Measurements from ENCODE around the gene KCTD4.
"Not testable (repeated sequence)": the region's sequence is repeated elsewhere in the genome, so short reads cannot be mapped to it uniquely, and the experiment has no call there.

The KCTD4 gene

DNA sequence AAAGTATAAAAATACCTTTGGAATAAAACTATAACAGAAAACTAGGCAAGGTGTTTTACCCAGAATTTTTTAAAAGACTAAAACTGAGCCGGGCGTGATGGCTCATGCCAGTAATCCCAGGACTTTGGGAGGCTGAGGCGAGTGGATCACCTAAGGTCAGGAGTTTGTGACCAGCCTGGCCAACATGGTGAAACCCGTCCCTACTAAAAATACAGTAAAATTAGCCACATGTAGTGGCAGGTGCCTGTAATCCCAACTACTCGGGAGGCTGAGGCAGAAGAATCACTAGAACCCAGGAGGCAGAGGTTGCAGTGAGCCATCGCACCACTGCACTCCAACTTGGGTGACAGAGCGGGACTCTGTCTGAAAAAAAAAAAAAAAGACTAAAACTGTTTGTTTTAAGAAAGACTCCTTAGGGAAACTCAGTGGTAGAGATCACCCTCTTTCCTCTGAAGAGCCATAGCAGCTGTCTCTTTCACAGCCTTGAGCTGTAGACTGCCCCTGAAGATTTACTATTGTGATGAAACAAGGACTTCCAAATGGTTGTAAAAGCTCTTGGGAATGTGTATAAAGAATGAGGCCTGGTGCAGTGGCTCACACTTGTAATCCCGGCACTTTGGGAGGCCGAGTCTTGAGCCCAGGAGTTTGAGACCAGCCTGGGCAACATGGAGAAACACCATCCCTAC is 14.7 kb upstream of the KCTD4 start:
- no peak for DNase-seq (ENCODE audit: low read depth, low spot score)

DNA sequence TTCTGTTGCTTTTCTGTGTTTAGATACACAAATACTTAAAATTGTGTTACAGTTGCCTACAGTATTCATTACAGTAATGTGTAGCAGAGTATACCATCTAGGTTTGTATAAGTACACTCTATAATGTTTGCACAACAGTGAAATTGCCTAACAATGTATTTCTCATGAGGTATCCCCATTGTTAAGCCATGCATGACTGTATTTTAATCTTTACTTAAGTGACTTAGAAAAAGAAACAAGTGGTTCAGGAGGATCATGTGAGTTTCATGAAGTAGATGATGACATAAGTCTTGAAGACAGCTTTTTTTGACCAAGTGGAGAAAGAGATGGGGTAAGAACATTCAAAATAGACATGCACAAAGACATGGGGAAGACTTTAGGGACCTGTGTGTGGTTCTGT is 8.4 kb upstream of the KCTD4 start:
- DNase-seq (ENCODE audit: low read depth, low spot score) = no peak

DNA sequence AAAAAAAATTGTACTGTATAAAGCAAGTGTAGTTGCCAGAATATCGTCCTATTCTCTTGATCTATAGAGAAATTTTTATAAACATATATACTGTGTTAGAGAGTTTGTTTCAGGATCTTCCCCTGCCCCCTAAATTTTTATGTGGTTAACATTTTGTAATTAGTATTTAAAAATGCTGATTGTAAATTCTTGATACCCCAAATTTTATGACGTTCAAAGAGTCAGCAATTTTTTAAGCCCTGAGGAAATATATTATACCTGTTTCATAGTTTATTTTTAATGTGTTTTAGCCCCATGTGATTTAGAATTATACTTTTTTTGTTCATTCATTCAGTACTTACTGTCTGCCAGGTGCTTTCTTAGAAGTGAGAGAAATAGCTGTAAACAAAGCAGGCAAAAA is 7.3 kb upstream of the KCTD4 start:
- no peak for DNase-seq (ENCODE audit: low read depth, low spot score)

DNA sequence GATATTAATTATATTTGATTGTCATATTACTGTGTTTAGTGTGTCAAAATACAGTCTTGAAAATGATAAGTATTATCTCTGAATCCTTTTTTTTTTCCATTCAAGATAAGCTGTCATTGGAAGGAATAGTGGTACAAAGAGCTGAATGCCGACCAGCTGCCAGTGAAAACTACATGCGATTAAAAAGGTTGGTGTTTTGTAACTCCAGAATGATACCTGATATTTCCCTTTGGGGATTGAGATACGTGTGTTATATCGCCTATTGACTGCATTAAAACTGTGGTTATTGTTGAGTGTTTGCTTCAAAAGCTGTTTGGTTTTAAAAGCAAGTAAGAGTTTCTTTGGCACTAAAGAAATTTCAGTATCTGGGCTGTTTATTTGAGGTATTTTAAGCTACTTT is 6.5 kb upstream of the KCTD4 start:
- DNase-seq (ENCODE audit: low read depth, low spot score) = no peak

DNA sequence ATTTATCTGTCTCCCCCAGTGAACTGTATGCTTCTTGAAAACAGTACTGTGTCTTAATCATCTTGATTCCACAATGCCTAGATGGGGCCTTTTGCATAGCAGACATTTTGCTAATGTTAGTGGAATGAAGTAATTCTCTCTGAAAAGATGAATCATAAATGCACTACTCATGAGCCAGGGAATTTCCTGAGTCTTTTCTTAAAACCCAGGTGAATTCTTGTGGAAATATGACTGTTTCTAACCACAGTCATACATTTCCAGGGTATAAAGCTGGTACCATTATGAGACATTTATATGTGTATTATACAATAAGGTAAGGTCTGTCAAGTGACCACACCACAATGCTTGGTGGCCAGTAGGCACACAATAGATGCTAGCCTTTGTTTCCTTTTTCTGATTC is 5.5 kb upstream of the KCTD4 start:
- DNase-seq (ENCODE audit: low read depth, low spot score) = no peak

DNA sequence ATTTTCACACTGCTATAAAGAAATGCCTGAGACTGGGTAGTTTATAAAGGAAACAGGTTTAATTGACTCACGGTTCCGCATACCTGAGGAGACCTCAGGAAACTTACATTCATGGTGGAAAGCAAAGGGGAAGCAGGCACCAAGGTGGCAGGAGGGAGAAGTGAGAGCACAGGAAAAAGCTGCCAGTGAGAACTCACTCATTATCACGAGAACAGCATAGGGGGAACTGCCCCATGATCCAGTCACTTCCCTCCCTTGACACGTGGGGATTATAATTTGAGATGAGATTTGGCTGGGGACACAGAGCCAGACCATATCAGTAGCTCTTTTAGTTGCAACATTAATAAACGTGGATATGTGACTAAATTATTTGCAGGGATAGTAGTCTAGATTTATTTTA is 4.3 kb upstream of the KCTD4 start:
- no peak for DNase-seq (ENCODE audit: low read depth, low spot score)

DNA sequence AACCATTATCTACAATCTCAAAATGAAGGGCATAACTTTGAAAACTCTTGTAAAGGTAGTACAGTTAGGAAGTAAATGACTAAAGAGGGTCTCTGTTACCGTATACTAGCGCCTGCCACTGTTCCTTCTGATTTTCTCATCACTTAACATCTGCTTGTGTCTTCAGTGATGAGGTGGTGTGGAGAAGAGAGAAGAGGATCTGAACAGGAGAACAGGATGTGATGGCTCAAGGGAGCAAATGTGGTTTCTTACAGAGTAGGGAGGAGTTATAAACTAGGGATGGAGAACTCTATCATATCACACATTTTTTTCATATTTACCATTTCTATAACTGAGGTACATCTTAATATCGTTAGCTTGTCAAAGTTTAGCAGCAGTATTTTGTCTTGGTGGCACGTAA is 1.1 kb downstream of the KCTD4 start:
- no peak for DNase-seq (ENCODE audit: low read depth, low spot score)

DNA sequence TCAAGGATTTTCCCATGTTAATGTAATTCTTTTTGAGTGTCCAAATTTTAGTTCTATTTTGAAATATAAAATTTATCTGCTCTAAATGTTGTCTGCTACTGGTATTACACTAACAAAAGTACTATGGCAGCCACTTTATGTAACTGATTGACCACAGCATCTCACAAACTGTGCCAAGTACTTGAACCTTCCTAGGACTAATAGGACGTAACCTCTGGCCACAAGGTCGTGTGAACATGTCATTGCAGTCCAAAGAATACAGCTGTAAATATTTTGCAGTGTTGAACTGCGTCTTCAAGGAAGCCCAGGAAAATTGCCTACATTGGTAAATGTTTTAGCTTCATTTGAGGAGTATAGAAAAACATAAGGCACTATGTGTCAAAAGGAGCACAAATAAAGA is 1.9 kb downstream of the KCTD4 start:
- DNase-seq (ENCODE audit: low read depth, low spot score) = no peak

DNA sequence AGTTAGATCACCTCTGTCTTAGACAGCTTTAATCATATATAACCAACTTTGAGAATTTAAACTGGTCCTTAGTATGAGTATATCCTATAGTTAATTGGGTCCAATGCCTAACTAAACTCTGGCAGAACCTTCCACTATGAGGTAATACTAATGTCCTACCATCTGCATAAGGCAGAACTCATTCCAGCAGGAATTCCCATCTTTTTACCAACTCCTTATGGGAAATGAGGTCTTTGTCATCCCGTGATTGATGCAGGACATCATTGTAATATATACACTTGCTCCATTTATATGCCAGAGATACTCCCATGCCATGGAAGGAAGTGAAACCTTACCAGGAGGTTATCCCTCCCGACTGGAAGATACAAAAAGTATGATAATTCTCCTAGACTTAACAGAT is 2.8 kb downstream of the KCTD4 start:
- no peak for DNase-seq (ENCODE audit: low read depth, low spot score)

DNA sequence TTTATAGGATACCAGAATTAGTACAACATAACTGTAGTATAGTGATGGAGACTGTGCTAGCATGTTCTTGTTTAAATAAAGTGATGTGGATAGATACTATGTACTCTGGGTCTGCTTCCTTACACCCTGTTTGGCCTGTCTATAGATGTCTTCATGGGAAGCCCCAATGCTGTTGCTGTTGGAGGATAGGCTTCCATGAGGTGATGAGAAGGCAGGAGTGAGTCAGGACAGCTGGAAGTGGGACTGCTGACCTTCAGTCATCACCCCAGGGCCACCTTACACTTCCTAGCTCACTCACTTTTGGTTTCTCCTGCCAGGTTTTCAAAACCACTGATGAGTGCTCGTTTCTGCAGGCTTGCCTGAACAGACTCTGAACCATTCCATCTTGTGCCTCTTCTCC is 4.2 kb downstream of the KCTD4 start:
- no peak for DNase-seq (ENCODE audit: low read depth, low spot score)

DNA sequence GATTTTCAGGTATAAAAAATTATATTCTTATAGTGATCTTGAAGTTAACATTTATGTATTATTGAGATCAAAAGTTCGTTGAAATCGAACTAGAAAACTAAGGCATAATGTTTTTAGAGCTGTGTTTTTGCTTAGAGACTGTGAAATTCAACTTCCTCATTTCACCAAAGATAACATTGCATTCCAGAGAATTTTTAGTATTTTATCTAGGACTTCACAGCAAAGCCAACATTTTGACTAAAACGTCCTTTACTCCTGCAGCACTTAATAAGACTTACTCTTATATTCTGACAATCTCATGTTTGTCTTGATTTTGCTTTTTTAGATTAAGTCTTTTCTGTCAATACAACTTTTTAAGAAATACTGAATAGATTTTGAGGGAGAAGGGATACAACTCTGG is 4.7 kb downstream of the KCTD4 start:
- DNase-seq (ENCODE audit: low read depth, low spot score) = no peak

DNA sequence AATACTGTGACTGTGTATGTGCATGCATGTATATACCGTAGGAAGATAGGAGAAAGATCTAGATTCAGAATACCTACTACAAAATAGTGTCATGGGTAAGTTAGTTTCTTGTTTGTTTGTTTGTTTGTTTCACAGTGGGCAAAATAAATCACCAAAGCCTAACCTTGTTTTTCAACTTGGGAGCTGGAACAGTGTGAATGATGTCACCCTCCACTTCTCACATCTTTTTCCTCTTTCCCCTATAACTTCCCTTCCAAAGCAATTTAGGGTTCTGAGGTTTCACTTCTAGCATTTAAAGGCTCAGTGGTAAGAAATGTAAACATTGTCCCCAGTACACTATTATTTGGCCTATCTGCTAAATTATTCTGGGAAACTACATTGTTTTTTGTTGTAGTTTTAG is 5.4 kb downstream of the KCTD4 start:
- no peak for DNase-seq (ENCODE audit: low read depth, low spot score)

DNA sequence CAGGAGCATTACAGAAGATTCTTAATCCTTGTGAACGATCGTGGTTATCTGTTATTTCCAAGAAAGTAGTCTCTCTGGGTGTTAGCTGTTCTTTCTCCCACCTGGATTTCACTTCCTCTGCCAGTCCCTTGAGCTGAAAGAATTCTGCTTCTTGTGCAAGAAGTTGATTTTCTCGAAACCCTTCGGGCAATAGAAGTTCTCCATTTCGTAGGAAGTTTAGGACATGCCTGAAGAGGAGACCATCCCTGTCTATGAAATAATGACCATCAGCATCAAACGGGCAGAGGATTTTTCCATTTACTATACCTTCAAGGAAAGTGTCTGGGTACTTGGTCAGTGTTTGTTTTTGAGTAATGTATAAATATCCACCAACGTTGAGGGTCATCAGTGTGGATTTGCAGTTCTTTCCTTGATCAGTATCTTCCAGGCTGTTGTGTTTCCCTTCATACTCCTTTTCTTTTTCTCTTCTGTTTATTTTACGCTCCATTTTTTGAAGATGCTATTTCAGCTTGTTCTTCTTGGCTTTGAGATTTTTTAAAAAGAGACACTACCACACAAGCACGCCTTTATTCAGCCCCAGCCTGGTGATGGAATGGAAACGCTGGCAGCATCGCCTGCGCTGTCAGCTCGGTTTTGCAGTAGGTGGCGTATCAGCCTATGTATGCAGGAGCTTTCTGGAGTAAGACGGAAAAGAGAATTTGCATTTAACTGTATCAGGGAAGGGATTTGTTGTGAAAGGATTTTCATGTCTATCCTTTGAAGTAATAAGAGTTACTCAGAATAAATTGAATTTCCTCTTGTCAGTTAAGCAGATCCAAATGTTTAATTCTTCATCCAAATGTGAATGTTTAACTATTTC is 6.5 kb downstream of the KCTD4 start:
- DNase-seq (ENCODE audit: low read depth, low spot score) = no peak

DNA sequence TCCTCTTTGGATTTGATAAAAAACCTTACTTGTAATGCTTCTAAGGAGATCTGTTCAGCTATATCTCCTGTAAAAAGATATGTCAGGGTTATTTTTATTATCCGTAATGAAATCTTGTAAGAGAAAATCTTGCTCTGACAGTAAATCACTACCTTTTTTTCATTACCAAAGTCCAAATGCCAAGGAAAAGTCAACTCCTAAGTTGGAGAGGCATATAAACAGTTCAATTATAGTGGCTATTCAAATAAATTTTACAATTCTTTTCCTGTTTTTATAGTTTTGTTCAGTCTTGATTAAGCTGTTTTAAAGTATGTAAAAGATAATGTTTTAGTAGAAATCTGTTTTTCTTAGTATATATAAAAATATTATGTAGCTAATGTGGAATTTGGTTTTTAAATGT is 9.0 kb downstream of the KCTD4 start:
- no peak for DNase-seq (ENCODE audit: low read depth, low spot score)

DNA sequence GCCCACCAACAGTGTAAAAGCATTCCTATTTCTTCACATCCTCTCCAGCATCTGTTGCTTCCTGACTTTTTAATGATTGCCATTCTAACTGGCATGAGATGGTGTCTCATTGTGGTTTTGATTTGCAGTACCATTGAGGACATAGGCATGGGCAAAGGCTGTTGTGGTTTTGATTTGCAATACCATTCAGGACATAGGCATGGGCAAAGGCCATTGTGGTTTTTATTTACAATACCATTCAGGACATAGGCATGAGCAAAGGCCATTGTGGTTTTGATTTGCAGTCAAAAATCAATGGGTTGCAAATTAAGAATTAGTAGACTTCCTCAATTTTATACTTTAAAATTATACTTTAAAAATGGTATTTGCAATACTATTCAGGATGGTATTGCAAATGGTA is 11.3 kb downstream of the KCTD4 start:
- not testable (repeated sequence) for DNase-seq (ENCODE audit: low read depth, low spot score)

DNA sequence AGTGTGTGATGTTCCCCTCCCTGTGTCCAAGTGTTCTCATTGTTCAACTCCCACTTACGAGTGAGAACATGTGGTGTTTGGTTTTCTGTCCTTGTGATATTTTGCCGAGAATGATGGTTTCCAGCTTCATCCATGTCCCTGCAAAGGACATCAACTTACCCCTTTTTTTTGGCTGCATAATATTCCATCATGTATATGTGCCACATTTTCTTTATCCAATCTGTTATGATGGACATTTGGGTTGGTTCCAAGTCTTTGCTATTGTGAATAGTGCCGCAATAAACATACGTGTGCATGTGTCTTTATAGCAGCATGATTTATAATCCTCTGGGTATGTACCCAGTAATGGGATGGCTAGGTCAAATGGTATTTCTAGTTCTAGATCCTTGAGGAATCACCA is 11.8 kb downstream of the KCTD4 start:
- DNase-seq (ENCODE audit: low read depth, low spot score) = not testable (repeated sequence)

DNA sequence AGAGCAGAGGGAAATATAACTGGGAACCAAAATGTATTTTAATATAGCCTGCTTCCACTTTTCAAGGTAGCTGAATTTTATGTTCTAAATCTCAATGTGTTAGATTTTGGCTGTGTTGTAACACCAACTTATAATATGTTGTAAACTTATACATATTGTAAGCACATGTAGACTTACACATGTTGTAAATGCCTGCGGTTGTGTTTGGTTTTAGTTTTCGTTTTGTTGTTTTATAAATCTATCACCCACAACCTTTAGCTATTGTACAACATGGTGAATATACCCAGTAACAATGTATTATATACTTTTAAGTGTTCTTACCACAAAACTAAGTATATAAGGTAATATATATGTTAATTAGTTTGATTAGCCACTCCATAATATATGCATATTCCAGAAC is 15.6 kb downstream of the KCTD4 start:
- no peak for DNase-seq (ENCODE audit: low read depth, low spot score)

DNA sequence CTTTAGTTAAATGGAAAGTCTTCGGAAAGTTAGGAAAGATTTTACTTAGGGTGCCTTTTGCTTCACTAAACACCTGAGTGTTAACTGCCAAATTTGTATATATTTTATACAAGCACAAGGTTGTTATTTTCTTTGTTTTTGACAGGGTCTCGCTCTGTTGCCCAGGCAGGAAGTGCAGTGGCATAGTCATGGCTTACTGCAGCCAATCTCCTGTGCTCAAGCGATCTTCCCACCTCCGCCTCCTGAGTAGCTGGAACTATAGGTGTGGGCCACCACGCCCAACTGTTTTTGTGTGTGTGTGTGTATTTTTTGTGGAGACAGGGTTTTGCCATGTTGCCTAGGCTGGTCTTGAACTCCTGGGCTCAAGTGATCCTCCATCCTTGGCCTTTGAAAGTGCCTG is 16.2 kb downstream of the KCTD4 start:
- DNase-seq (ENCODE audit: low read depth, low spot score) = no peak

DNA sequence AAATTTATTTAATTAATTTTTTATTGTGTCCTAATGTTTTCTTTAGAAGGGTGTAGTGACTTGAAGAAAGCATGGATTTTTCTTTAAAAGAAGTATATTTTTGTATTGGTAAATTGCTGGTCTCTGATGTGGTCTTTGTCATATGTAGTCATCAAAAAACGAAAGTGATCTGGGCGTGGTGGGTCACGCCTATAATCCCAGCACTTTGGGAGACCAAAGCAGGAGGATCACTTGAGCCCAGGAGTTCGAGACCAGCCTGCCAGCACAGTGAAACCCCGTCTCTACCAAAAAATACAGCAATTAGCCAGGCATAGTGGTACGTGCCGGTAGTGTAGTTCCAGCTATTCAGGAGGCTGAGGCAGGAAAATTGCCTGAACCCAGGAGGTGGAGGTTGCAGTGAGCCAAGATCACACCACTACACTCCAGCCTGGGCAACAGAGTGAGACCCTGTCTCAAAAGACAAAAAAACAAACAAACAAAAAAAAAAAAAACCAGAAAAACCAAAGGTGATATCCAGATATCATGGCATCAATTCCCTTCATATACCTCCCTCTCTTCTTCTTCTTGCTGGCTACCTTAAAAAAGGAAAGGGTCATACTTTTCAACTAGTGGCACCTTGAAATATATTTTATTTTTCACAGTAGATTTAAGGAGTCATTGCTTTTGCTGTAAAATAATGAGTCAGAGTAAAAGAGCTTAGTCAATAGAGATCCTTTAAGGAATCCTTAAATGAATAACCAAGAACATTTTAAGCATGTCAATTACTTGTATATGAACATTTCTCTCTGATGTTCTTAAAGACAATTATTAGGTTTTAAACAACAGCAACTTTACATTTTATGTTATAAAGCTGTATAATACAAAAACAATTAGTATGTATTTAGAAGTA is 19.9 kb downstream of the KCTD4 start:
- DNase-seq (ENCODE audit: low read depth, low spot score) = no peak

DNA sequence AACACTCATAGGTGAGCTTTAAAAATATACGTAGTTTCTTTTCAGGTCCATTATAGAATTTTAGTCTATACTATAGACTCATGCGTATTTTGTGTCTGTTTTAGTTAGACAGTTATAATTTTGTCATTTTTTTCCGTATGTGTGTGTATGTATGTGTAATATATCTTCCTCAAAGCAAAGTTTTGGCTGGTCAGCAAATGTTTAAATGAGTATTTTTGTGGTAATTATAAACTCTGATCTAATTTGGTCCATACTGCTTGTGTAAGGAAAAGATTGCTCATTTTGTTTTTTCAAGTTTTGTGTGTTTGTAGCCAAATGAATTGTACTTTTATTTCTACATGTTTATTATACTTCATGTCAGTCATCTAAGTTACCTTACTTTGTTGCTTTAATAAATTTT is 20.5 kb downstream of the KCTD4 start:
- no peak for DNase-seq (ENCODE audit: low read depth, low spot score)

DNA sequence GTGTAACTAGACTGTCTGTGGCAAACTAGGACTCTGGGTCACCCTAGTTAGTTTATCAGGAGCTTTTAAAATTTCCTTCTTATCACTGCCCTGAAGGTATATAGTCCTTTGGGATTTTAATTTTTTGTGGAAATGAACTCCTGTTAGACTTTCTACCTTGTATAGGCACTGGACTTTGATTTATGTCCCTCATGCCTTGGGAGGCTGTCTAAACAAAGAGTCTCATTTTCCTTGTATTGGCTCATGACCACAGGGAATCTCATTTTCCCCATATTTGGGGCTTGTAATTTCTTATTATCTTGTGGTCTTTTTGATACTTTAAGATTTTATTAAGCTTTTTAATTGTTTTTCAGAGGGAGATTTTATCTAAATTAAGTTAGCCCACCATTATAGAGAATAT is 21.4 kb downstream of the KCTD4 start:
- no peak for DNase-seq (ENCODE audit: low read depth, low spot score)

Measured in activated naive CD8-positive, alpha-beta T cell treated with anti-CD3 and anti-CD28 coated beads, Interleukin-2, amount 50 U/mL, for 16 hours (primary cell).